NCI-H748 treated with DMSO at 0.1 percent for 48 hours (cell line): ENCODE data around the gene FEZ2.
A peak's percentile ranks its signal among the peaks of the same experiment; 100 is the strongest.

Experiments used
- DNase-seq: peaks from one replicate; lab custom pipeline; 2025; lab: John Stamatoyannopoulos, UW

Gene FEZ2

DNA sequence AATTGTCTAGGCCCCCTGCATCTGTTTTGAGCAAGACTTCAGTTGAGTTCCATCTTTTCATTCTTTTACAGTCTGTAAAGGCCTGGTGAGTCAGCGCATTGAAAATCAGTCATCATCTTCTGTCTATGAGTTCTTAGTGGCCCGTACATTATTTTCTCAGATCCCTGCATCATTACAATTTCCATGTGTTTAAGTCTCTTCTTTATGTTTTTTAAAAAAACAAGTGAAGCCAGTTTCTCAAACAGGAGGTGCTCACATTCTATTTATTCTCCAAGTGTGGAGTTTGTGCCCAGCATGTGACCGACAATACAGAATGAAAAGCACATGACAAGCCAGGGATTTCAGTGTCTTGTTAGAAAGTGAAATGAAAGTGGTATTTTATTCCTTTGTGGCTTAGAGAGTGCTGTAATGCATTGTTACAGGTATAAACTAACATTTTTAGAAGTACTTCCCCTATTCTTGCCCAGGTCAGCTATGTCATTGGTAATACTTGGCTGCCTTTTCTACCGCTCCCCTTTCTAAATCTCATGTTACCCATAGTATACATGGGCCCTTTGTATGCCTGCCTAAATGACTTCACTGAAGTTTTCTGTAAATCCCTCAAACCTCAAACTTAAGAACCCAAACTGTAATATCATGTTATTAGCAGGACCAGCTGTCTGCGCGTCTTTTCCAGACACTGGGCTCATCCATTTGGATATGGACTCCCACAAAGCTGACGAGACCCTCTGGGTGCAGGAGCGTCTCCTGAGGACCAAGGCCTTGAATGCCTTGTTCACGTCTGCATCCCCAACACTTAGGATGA is 67.6 kb downstream of the FEZ2 start:
- no peak for DNase-seq

GRCh38 chr2:36528766-36529392 is 69.1 kb downstream of the FEZ2 start:
- no peak for DNase-seq

- no peak for DNase-seq
These were observed 69.7 kb downstream of the FEZ2 start for GRCh38 chr2:36528274-36528673.

GRCh38 chr2:36526226-36526625 is 71.7 kb downstream of the FEZ2 start:
- no peak for DNase-seq

GRCh38 chr2:36525245-36525644 is 72.7 kb downstream of the FEZ2 start:
- DNase-seq: no peak

- no peak for DNase-seq
These were observed 74.8 kb downstream of the FEZ2 start for GRCh38 chr2:36523153-36523552.

DNA sequence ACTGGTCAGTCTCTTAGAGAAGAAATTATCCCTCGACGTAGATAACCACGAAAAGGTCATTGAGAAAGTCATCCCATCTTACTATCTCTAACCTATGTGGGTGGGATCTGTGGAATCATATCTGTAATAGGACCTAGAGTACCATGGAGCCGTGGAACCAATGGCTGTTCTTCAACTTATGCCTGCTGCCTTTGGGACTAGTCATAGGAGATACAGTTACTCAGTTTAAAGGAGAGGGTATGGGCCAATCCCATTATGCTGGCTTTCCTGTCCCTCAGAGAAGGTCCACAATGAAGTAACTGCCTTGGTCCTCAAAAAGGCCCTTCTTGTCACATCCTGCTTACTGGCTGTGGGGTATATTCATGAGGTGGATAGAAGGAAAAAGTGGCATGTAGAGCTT is 77.5 kb downstream of the FEZ2 start:
- DNase-seq: no peak

- DNase-seq: no peak
These were observed 81.7 kb downstream of the FEZ2 start for GRCh38 chr2:36516136-36516870.

- DNase-seq: no peak
These were observed 82.4 kb downstream of the FEZ2 start for GRCh38 chr2:36515538-36515937.

GRCh38 chr2:36513661-36514060 is 84.3 kb downstream of the FEZ2 start:
- no peak for DNase-seq

DNA sequence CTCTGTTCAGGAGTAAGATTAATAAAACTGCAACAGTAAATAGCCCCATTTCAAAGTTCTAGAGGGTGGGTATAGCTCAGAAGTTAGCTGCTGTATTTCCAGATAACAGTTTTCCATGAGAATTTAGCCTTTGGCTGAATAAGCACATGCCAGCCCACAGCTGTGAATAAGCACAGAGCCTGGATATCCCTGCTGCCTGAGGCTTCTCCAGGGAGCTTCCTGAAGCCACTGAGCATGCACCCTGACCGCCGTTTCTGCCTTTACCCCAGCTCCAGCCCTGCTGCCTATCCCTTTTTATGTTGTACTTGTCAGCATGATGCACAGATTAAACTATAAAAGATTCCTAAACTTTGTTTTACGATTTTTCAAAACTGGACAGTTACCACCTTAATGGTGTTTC is 85.3 kb downstream of the FEZ2 start:
- DNase-seq: no peak

DNA sequence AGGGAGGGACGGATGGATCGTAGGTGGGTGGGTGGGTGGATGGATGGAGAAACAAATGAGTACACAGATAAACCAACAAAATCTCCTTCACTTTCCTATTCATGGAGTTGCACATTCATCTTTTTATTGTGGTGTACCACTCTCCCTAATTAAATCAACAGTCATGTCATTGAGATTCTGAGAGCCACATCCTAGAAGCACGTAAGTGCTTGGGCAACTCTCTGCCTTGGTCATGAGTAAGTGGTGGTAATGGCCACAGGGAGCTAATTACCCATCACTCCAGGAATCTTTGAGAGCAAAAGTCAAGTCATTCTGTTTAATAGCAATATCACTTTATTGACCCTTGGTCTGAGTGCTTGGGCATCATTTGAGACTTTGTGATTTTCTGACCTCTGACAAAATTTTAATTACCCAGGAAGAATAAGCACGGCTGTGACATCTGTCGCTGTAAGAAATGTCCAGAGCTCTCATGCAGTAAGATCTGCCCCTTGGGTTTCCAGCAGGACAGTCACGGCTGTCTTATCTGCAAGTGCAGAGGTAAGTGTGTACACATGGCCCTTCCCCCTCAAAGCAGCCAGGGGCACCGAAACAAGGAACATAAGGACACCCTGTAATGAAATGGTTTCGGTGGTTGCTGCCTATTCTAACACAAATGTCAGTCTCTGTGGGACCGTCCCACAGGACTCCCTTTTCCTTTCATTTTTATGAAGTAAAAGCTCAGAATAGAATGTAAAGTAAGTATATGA is 85.9 kb downstream of the FEZ2 start:
- DNase-seq: no peak

DNA sequence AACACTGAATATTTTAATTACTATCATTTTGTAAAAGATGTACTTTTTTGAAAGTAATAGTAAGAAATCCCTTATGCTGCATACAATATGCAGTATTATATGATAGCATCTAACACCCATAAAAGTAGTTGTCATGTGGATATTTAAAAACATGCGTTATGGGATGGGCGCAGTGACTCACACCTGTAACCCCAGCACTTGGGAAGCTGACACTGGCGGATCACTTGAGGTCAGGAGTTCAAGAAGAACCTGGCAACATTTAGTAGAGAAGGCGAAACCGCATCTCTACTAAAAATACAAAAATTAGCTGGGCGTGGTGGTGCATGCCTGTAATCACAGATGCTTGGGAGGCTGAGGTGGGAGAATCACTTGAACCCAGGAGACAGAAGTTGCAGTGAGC is 88.9 kb downstream of the FEZ2 start:
- DNase-seq: no peak

GRCh38 chr2:36507408-36507812 is 90.6 kb downstream of the FEZ2 start:
- DNase-seq: peak; percentile 20
